ENCODE data around the gene UQCC3.
A peak's percentile ranks its signal among the peaks of the same experiment; 100 is the strongest.
"Not testable (repeated sequence)": the region's sequence is repeated elsewhere in the genome, so short reads cannot be mapped to it uniquely, and the experiment has no call there.

UQCC3 gene

GRCh38 chr11:62703921-62704320 is 32.4 kb downstream of the UQCC3 start:
- DNase-seq (ENCODE audit: low spot score): not testable (repeated sequence)

DNA sequence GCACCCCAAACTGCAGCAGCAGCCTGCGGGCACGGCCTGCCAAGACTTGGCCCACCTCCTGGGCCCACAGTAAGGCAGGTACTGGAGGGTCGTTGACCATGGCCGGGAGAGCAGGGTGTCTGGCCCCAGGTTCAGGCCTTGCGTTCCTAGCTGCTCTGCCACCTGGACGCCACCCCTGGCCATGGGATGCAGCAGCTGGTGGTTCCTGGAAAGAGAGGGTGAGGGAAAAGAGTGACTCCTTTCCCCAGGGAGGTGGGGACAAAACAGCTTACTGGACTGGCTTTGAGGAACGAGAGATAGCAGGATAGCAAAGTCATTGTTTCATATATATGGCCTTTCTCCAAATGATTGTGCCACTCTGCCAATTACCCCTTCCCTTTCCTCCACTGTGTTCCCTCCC is 33.9 kb downstream of the UQCC3 start:
- DNase-seq (ENCODE audit: low spot score): no peak

DNA sequence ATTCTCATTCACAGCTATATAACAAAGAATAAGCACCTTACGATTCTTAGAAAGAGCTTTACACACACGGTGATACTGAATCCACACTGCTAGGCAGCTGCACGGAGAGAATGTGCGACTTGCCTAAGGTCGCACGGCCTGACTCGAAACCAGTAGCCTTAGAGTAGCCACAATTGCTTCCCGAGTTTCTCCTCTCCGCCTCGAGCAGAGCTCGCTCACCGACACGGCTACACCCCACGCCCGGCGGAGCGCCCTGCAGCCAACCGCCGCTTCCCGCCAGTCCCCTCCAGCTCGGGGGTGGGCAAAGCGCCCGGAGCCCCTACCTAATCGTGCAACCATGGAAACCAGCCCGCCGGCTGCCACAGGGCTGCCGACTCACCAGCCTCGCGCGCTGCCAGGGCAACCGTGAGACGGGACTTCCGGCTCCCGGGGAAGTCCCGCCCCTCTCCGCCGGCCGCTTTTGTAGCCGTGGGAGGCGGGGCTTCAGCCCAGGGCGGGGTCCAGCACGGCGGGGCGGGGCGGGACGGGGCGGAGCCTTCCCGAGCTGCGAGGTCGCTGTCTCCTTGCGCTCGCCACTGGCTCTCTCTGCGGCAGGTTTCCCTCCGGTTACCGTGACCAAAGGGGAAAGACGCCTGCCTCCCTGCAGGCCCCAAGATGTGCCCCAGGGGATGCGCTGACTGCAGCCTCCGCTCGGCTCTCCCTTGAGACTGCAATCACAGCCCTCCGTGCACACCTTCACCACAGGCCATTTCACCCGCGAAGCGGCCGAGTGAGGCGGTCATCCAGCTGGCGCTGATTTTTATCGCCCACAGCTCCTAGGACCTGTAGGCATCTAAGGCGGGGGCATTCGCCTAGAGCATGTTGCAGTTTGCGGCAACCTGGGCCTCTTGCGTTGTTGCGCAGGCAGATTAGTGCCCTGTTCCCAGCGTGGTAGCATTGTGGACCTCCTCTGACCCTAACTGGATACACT is 34.7 kb downstream of the UQCC3 start:
- peak; percentile 95 for DNase-seq (ENCODE audit: low spot score)

GRCh38 chr11:62706850-62707247 is 35.4 kb downstream of the UQCC3 start:
- DNase-seq (ENCODE audit: low spot score): no peak

DNA sequence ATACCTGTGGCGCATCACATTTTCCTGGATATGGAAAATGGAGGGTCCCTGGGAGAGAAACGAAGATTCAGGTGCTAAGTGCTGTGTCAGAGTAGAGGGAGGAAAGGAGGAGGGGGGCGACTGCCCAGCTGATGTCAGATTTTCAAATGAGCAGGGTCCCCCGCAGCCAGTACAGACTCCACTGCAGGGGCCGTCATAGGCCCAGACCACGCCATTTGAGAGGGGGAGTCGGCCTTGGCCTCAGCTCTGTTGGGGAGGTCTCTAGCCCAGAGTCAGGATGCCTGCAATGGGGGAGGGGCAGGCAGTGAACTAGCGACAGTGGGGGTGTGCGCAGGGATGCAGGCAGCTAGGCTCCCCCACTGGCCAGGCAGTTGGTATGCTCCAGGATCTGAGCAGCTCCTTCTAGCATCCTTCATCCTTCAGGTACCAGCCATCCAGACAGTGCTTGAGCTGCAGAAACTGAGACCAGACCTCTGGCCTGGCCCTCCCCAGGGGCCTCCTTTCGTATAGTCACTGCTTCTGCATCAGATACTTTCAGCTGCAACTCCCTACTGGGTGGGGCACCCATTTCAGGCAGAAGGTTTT is 35.9 kb downstream of the UQCC3 start, which contains the start of the genes BSCL2 and GNG3:
BSCL2 (minus strand) TSS at position 148 of the 585 bp plus-strand sequence. CDS start 229 bp downstream, outside the sequence.
GNG3 (plus strand) TSS at position 400 of the 585 bp plus-strand sequence. CDS start 620 bp downstream, outside the sequence.
- DNase-seq (ENCODE audit: low spot score): peak; percentile 73

DNA sequence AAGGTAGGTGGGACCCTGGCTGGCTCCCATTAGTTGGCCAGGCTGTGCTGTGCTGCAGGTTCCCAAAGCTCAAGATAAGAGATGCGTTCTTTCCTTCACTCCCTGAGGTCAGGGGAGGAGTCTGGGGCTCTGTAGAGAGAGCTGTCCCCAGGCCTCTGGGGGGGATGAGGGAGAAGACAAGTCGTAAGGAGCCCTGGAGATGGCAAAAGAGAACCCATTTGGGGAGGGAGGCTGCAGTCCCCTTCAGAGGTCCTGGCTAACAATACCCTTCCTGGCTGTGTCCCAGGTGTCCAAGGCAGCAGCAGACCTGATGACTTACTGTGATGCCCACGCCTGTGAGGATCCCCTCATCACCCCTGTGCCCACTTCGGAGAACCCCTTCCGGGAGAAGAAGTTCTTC is 36.9 kb downstream of the UQCC3 start:
- no peak for DNase-seq (ENCODE audit: low spot score)

DNA sequence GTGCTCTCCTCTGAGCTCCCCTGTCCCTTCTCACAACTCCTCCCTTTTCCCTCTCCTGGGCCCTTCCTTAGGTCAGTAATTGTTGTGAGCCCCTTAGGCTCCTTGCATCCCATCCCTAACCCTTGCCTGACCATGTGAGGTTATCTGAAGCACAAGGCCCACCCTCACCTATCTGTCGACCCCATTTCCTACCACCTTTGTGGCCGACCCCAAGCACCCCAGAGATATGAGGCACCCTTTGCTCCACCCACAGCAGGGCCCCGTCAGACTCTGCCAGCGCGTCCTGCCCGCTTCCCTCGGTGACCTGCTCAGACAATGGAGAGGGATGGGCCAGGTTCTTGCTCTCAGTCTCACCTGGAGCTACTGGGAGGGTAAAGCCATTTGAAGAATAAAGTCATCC is 37.3 kb downstream of the UQCC3 start:
- no peak for DNase-seq (ENCODE audit: low spot score)

- peak; percentile 81 for DNase-seq (ENCODE audit: low spot score)
Observed at GRCh38 chr11:62709247-62710000, 38.0 kb downstream of the UQCC3 start.

GRCh38 chr11:62710001-62710345 is 38.5 kb downstream of the UQCC3 start:
- no peak for DNase-seq (ENCODE audit: low spot score)

DNA sequence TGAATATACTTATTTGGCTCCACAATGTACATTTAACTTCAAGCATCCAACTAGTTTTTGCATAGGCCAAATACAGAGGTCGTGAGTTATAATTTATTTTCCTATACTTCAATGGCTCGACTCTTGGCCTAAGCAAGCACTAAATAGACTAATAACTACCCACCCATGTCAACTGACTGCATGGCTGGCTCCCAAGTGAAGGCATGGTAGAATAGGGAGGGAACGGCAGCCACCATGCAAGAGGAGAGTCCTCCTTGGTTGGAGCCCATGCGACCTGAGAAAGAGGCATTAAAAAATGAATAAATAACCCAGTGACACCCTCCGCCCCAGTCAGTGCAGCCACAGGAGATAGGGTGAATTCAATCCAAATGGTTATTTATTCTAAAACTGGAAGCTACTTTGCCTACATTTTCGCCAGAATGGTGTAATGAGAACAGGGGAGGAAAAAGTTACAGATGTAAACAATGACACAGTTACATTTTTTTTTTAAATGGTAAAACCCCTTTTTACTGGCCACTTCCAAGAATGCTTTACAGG is 40.9 kb downstream of the UQCC3 start:
- DNase-seq (ENCODE audit: low spot score): no peak

- no peak for DNase-seq (ENCODE audit: low spot score)
Observed at GRCh38 chr11:62712861-62713260, 41.4 kb downstream of the UQCC3 start.

DNA sequence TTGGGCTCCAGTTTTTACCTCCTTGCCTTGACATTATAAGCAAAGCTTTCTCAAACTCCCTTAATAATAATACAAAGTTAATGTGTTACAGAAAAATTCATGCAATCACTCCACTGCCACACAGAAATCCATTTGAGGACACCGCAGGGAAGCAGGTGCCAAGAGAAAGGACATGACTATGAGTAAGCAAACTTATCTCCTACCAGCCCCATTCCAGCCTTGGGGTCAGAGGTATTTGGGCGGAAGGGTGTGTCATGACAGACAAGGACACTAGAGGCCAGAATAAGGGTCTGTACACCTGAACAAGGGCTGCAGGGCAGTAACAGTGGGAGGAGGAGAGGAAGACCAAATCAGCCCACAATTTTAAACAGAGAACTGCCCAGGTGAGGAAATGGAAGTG is 41.9 kb downstream of the UQCC3 start:
- no peak for DNase-seq (ENCODE audit: low spot score)

GRCh38 chr11:62715150-62716130 is 44.0 kb downstream of the UQCC3 start:
- DNase-seq (ENCODE audit: low spot score): no peak

DNA sequence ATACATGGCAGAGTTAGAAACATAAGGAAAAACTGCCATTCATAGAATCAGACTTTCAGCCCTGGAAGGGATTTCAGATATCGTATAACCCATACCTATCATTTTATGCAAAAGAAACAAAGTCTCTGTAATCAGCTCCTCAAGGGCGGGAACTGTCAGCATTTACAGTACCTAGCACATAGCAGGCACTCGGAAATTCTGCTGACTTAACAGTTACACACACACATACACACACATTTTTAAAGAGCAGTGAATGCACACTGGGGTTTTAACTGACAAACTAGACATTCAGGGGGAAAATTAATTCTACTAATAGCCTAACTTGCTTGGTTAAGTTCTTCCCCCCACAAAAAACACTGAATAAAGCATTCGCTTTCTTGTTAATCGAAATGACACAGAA is 44.7 kb downstream of the UQCC3 start:
- no peak for DNase-seq (ENCODE audit: low spot score)

GRCh38 chr11:62716816-62717215 is 45.3 kb downstream of the UQCC3 start:
- no peak for DNase-seq (ENCODE audit: low spot score)

- no peak for DNase-seq (ENCODE audit: low spot score)
Observed at GRCh38 chr11:62719302-62719978, 48.0 kb downstream of the UQCC3 start.

DNA sequence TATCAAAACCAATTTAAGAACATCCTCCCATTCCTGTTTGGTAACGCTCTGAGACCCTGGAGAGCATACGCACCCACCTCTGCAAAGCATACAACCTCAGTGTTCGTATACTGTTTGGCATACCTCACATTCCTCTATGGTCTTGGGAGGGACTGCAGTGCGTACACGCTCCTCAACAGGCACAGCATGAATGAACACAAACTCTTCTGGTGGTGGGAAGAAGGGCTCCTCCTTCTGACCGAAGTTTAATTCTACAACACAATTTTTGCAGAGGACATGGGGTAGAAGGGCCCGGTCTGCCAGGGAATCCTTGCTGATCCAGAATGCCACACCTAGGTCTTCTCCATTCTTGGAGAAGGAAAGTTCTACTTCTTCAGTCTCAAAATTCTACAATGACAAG is 50.5 kb downstream of the UQCC3 start:
- DNase-seq (ENCODE audit: low spot score): no peak
